Keratinocyte (primary cell): ENCODE measurements around the gene RHOBTB1. TPM values are rescaled to one million over a fixed set of nuclear protein-coding genes. Genes with fewer than 3 reads are reported as not detected.

Source experiments
- DNase-seq: peaks from one replicate; pipeline ENCODE4 v3.0.0-alpha.2; 2011; ENCODE audit warnings: low read depth, missing footprints, low spot score
- FAIRE-seq: peaks from 2 replicates; lab custom pipeline; 2011; peaks lifted over from hg19 to GRCh38; lab: Jason Lieb, UNC
- H2AFZ ChIP-seq: 2 replicates; pipeline ENCODE4 v1.6.0; 2012; ENCODE audit warnings: low read length, control low read depth, inconsistent platforms; ENCODE audit not compliant: control insufficient read depth
- H3K27ac ChIP-seq: 2 replicates; pipeline ENCODE4 v1.5.1; 2011; ENCODE audit warnings: low read length; ENCODE audit not compliant: control insufficient read depth, insufficient read depth
- H3K27me3 ChIP-seq: 3 replicates; pipeline ENCODE4 v1.6.0; 2011; ENCODE audit warnings: low read length; ENCODE audit not compliant: control insufficient read depth, insufficient read depth; ENCODE audit errors: extremely low read depth
- H3K36me3 ChIP-seq, 2 experiments: 2 replicates in 1 of 2; 3 replicates in 1 of 2; pipeline ENCODE4 v1.5.1; 2011; ENCODE audit warnings: low read length in 2 of 2, mild to moderate bottlenecking in 1 of 2; ENCODE audit not compliant: control insufficient read depth in 2 of 2, insufficient read depth in 2 of 2; ENCODE audit errors: extremely low read depth in 1 of 2
- H3K4me1 ChIP-seq: 3 replicates; pipeline ENCODE4 v1.5.1; 2011; ENCODE audit warnings: low read length; ENCODE audit not compliant: control insufficient read depth, insufficient read depth; ENCODE audit errors: extremely low read depth
- H3K4me2 ChIP-seq: 3 replicates; pipeline ENCODE4 v1.6.0; 2011; ENCODE audit warnings: low read depth, low read length; ENCODE audit not compliant: control insufficient read depth, insufficient read depth; ENCODE audit errors: extremely low read depth
- H3K4me3 ChIP-seq, 3 experiments: fragments of 200-600 bp in 1 of 3; sonication (generic) in 1 of 3; 2 replicates in 2 of 3; 3 replicates in 1 of 3; pipeline ENCODE4 v1.5.1; 2011 to 2016; ENCODE audit warnings: low read length in 3 of 3, mild to moderate bottlenecking in 3 of 3, control low read depth in 2 of 3, inconsistent platforms in 1 of 3, low read depth in 1 of 3, mixed read lengths in 1 of 3, mixed run types in 1 of 3, moderate library complexity in 1 of 3; ENCODE audit not compliant: control insufficient read depth in 2 of 3, insufficient read depth in 2 of 3; ENCODE audit errors: extremely low read depth in 1 of 3
- H3K79me2 ChIP-seq: 2 replicates; pipeline ENCODE4 v1.6.0; 2012; ENCODE audit warnings: low read length; ENCODE audit not compliant: control insufficient read depth, insufficient read depth
- H3K9ac ChIP-seq: 3 replicates; pipeline ENCODE4 v1.6.0; 2011; ENCODE audit warnings: low read length; ENCODE audit not compliant: control insufficient read depth, insufficient read depth; ENCODE audit errors: extremely low read depth
- H3K9me1 ChIP-seq: 3 replicates; pipeline ENCODE4 v1.6.0; 2011; ENCODE audit warnings: low read length; ENCODE audit not compliant: control insufficient read depth, insufficient read depth; ENCODE audit errors: extremely low read depth
- H3K9me3 ChIP-seq: 2 replicates; pipeline ENCODE4 v1.5.1; 2012; ENCODE audit warnings: low read depth, low read length; ENCODE audit not compliant: control insufficient read depth
- H4K20me1 ChIP-seq: 3 replicates; pipeline ENCODE4 v1.6.0; 2011; ENCODE audit warnings: low read length; ENCODE audit not compliant: control insufficient read depth, insufficient read depth; ENCODE audit errors: extremely low read depth
- EZH2 ChIP-seq: IDR thresholded peaks from one replicate; pipeline ENCODE4 v1.6.1; 2012; ENCODE audit warnings: inconsistent platforms, mild to moderate bottlenecking, low read length, moderate library complexity
- dilution Hi-C: fragments of 300-500 bp; cut with MboI; formaldehyde crosslinking; loops from one replicate; pipeline ENCODE4 v1.7.0; 2020; ENCODE audit warnings: low sequenced_read_pairs; ENCODE audit not compliant: extremely low pct_ligation_motif_present
- polyA plus RNA-seq, 5 experiments: library from polyadenylated mRNA; depleted of rRNA in 3 of 5; stranded (reverse) in 3 of 5; stranded (forward) in 1 of 5; unstranded in 1 of 5; fragments of >200 nt; gene quantifications; 1 replicate in 1 of 5; 2 replicates in 3 of 5; 3 replicates in 1 of 5; pipeline versions ENCODE4 v1.2.1 to v1.2.3, GENCODE V29; 2011 to 2012; ENCODE audit warnings: missing spikeins in 2 of 5, low read depth in 1 of 5, low replicate concordance in 1 of 5
- TF ChIP-seq, protein P1 (sequence below), 3 experiments: IDR thresholded peaks in 1 of 3; conservative IDR thresholded peaks in 1 of 3; optimal IDR thresholded peaks in 1 of 3; 2 replicates in 2 of 3; 3 replicates in 1 of 3; pipeline versions ENCODE3 to v1.5.1; 2011; ENCODE audit warnings: low read length in 3 of 3, mild to moderate bottlenecking in 3 of 3, moderate library complexity in 2 of 3, control low read depth in 1 of 3, inconsistent platforms in 1 of 3; ENCODE audit not compliant: insufficient read depth in 2 of 3; ENCODE audit errors: extremely low read depth in 1 of 3

The RHOBTB1 gene
- polyA plus RNA-seq, 1 donor (not counting 4 experiments of a cell fraction or from before 2014, with no cell fraction given), result 4.6 TPM

DNA sequence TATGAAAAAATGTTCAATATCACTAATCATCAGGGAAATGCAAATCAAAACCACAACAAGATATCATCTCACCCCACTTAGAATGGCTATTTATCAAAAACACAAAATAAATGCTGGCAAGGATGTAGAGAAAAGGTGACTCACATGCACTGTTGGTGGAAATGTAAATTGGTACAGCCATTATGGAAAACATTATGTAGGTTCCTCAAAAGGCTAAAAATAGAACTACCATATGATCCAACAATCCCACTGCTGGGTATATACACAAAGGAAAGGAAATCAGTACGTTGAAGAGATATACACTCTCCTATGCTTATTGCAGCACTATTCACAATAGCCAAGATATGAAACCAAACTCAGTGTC lies 115.5 kb downstream of the RHOBTB1 start:
- peak overlapping the region; percentile 40 for H3K4me2 ChIP-seq
- H3K9me3 ChIP-seq, result no peaks in the 10 kb centered on the region
- H3K27me3 ChIP-seq, result no peaks in the 10 kb centered on the region
- H3K4me1 ChIP-seq, result peaks cover 8% of the 10 kb centered on the region
- no peaks in the 10 kb centered on the region for H3K79me2 ChIP-seq
- no peak overlapping the region for H3K27ac ChIP-seq
- dilution Hi-C loops, result no loop called here
- no peaks in the 10 kb centered on the region for H3K9me1 ChIP-seq
- no peaks in the 10 kb centered on the region for H4K20me1 ChIP-seq
- FAIRE-seq (no peak), DNase-seq (no peak)
- no peak for TF ChIP-seq EZH2
- TF ChIP-seq, protein P1, sequence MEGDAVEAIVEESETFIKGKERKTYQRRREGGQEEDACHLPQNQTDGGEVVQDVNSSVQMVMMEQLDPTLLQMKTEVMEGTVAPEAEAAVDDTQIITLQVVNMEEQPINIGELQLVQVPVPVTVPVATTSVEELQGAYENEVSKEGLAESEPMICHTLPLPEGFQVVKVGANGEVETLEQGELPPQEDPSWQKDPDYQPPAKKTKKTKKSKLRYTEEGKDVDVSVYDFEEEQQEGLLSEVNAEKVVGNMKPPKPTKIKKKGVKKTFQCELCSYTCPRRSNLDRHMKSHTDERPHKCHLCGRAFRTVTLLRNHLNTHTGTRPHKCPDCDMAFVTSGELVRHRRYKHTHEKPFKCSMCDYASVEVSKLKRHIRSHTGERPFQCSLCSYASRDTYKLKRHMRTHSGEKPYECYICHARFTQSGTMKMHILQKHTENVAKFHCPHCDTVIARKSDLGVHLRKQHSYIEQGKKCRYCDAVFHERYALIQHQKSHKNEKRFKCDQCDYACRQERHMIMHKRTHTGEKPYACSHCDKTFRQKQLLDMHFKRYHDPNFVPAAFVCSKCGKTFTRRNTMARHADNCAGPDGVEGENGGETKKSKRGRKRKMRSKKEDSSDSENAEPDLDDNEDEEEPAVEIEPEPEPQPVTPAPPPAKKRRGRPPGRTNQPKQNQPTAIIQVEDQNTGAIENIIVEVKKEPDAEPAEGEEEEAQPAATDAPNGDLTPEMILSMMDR (optimal IDR thresholded peaks at IDR 0.05 in 1 of 3, IDR thresholded peaks at IDR 0.05 in 1 of 3, conservative IDR thresholded peaks at IDR 0.05 in 1 of 3; ENCODE audit: extremely low read depth in 1 of 3, insufficient read depth in 2 of 3, low read length in 3 of 3), result no peak
- H3K9ac ChIP-seq, result no peak overlapping the region
- H3K36me3 ChIP-seq, result no peaks in the 10 kb centered on the region
- no peak overlapping the region for H3K4me3 ChIP-seq
- H2AFZ ChIP-seq, result peak overlapping the region; percentile 73

DNA sequence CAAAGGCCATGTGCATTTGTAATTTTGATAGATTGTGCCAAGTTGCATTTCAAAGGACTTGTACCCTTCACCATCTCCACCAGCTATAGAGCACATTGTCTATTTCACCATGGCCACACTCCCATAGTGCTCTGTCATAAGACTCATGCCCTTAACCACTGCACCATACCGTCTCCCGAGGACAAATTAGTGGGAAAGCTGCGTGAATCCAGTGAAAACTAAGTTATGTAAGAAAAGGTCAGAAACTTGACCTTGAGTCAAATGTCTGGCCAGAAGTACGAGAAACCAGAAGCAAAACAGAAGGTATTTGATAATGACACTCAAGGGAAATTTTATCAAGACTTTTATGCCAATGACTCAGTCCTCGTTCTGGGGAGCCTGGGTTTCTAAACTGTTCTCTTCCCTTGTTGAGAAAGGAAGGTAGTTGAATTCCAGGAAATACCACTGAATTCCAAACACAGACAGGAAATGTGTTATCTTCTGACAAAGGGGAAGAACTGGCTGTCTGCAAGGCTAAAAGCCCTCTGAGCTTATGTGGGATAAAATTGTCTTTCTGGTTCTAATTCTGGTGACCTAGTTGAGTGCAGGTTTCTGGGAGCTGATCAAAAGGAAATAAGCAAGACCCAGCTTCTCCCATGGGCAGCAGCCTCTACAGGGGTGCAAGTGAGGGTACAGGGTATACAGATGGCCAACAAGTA lies 116.0 kb downstream of the RHOBTB1 start:
- no peak overlapping the region for H3K9ac ChIP-seq
- dilution Hi-C loops, result no loop called here
- H3K9me3 ChIP-seq, result no peaks in the 10 kb centered on the region
- no peaks in the 10 kb centered on the region for H4K20me1 ChIP-seq
- H3K27ac ChIP-seq, result no peak overlapping the region
- H3K9me1 ChIP-seq, result no peaks in the 10 kb centered on the region
- H3K36me3 ChIP-seq, result no peaks in the 10 kb centered on the region
- no peak for TF ChIP-seq EZH2
- peak overlapping the region; percentile 73 for H2AFZ ChIP-seq
- no peaks in the 10 kb centered on the region for H3K27me3 ChIP-seq
- DNase-seq (no peak), FAIRE-seq (peak; percentile 75)
- H3K4me3 ChIP-seq, result no peak overlapping the region
- H3K79me2 ChIP-seq, result no peaks in the 10 kb centered on the region
- H3K4me1 ChIP-seq, result peaks cover 8% of the 10 kb centered on the region
- H3K4me2 ChIP-seq, result peak overlapping the region; percentile 40

DNA sequence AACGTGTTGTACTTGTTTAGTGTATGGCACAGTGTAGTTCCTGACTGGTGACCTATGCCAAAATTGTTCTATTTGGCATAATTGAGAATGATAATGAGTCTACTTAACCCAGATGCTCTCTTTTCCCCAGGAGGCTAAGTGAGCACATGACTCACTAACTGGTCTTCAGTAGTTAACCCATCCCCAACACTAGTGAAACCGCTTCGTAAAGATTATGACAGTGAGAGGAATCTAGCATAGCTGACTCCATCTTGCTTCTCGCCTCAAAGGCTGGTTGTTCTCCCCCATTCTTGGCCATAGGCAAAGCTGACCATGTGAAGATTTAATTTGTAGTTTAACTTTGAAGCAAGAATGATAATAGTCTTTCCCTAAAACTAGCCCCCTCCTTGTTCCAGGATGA lies 118.5 kb downstream of the RHOBTB1 start:
- Histone ChIP-seq H4K20me1 (no peaks in the 10 kb centered on the region), H3K4me2 (no peak overlapping the region), H3K27me3 (no peaks in the 10 kb centered on the region), H2AFZ (no peak overlapping the region), H3K79me2 (no peaks in the 10 kb centered on the region), H3K9ac (no peak overlapping the region), H3K4me1 (peaks cover 8% of the 10 kb centered on the region), H3K27ac (no peak overlapping the region), H3K9me1 (no peaks in the 10 kb centered on the region), H3K9me3 (no peaks in the 10 kb centered on the region), H3K4me3 (no peak overlapping the region), H3K36me3 (no peaks in the 10 kb centered on the region)
- FAIRE-seq, result no peak
- DNase-seq, result no peak
- dilution Hi-C loops, result no loop called here
- TF ChIP-seq, protein P1 (optimal IDR thresholded peaks at IDR 0.05 in 1 of 3, IDR thresholded peaks at IDR 0.05 in 1 of 3, conservative IDR thresholded peaks at IDR 0.05 in 1 of 3; ENCODE audit: extremely low read depth in 1 of 3, insufficient read depth in 2 of 3, low read length in 3 of 3), result no peak
- no peak for TF ChIP-seq EZH2
